ENCODE data around the gene MUC4.

DNA sequence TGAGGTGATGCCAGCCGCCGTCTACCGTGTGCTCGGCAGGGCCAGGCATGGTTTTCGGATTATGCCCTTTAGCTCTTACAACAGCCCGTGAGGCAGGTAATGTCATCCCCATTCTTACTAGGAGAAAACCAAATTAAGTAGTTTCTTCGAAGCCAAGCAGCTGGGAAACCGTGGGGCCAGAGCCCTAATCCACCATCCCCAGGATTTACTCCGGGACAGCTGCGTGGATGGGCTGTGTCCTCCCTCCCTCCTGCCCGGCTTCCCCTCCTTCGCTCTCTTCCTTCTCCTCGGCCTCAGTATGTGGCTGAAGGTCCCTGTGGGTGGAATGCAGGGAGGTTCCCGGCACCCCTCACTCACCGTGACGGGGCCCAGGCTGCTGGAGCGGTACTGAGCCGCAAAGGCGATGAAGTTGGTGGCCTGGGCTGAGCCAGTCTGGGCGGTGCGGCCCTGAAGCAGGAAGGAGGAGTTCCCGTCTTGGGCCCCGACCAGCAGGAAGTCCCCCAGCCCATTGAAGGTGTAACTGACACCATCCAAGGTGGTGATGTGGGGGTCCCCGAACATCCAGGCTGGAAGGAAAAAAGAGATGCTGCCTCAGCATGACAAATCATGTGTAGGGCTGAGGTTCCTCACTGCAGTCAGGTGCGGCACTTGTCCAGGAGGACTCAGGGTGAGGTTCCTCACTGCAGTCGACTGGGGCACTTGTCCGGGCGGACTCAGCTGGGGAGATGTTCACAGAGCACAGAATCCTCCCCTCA, 48.5 kb downstream of the MUC4 start:
- TF ChIP-seq, protein P1, sequence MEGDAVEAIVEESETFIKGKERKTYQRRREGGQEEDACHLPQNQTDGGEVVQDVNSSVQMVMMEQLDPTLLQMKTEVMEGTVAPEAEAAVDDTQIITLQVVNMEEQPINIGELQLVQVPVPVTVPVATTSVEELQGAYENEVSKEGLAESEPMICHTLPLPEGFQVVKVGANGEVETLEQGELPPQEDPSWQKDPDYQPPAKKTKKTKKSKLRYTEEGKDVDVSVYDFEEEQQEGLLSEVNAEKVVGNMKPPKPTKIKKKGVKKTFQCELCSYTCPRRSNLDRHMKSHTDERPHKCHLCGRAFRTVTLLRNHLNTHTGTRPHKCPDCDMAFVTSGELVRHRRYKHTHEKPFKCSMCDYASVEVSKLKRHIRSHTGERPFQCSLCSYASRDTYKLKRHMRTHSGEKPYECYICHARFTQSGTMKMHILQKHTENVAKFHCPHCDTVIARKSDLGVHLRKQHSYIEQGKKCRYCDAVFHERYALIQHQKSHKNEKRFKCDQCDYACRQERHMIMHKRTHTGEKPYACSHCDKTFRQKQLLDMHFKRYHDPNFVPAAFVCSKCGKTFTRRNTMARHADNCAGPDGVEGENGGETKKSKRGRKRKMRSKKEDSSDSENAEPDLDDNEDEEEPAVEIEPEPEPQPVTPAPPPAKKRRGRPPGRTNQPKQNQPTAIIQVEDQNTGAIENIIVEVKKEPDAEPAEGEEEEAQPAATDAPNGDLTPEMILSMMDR (IDR thresholded peaks at IDR 0.05): no peak
- TF ChIP-seq POLR2AphosphoS5 (IDR thresholded peaks at IDR 0.05): no peak
- TF ChIP-seq POLR2A (IDR thresholded peaks at IDR 0.05): no peak

Data from stomach (tissue), 4 donors.